Left lung (tissue), 10 donors: ENCODE results near the gene DNASE1L3. TPM values are rescaled to one million over a fixed set of nuclear protein-coding genes. Genes with fewer than 3 reads are reported as not detected.

Source experiments
- ATAC-seq: fragments of 200-7000 bp; cut with Tn5 transposase; one replicate; pipeline ENCODE4 v1.9.1; 2020; ENCODE audit warnings: moderate library complexity
- DNase-seq, 4 donors: peaks; one replicate each; pipeline ENCODE4 v3.0.0-alpha.2; 2013 to 2020
- H3K27ac ChIP-seq, 2 donors: fragments of 200-600 bp; sonication (generic) in 1 of 2; one replicate each; pipeline versions ENCODE4 v1.5.0 to v1.8.0; 2020 to 2021
- H3K27me3 ChIP-seq, 2 donors: fragments of 200-600 bp; sonication (generic) in 1 of 2; one replicate each; pipeline versions ENCODE4 v1.5.0 to v1.8.0; 2020 to 2021
- H3K36me3 ChIP-seq, 2 donors: fragments of 200-600 bp; sonication (generic) in 1 of 2; one replicate each; pipeline versions ENCODE4 v1.5.0 to v1.8.0; 2020 to 2021
- H3K4me1 ChIP-seq, 2 donors: fragments of 200-600 bp; one replicate each; pipeline ENCODE4 v1.8.0; 2021
- H3K4me3 ChIP-seq, 2 donors: fragments of 200-600 bp; sonication (generic) in 1 of 2; one replicate each; pipeline versions ENCODE4 v1.5.0 to v1.8.0; 2020 to 2021; ENCODE audit warnings: mild to moderate bottlenecking in 1 of 2
- H3K9me3 ChIP-seq, 2 donors: fragments of 200-600 bp; sonication (generic) in 1 of 2; one replicate each; pipeline versions ENCODE4 v1.5.0 to v1.8.0; 2020 to 2021
- intact Hi-C, 2 donors: fragments of 100-400 bp; cut with DNase I; formaldehyde crosslinking; loops; one replicate each; pipeline versions ENCODE4 v1.11.2 to v1.14.2; 2022
- polyA plus RNA-seq, 6 donors: library from polyadenylated mRNA; unstranded; fragments of 120-200 nt; gene quantifications; one replicate each; pipeline ENCODE4 v1.2.1, GENCODE V29; 2013; ENCODE audit not compliant: insufficient read length in 6 of 6
- total RNA-seq, 2 donors: library from RNA; stranded (reverse); fragmentation: NEBNext Ultra II Directional; extraction: Animal tissue kit (Norgen Biotek cat#: 25700); gene quantifications; one replicate each; pipeline ENCODE4 v1.2.1, GENCODE V29; 2021
- TF ChIP-seq, protein P1 (sequence below), 2 donors: fragments of 200-600 bp; sonication (generic) in 1 of 2; IDR thresholded peaks; one replicate each; pipeline versions ENCODE4 v1.5.0 to v1.8.0; 2021; ENCODE audit warnings: antibody characterized with exemption in 2 of 2
- donor health status: DM: no; HTN: yes; CAD: no.
- donor health status: DM: no; HTN: no; CAD: no.

Gene DNASE1L3
- total and polyA plus RNA-seq, 8 donors = 1.00 to 3.0 (median 1.8) TPM

DNA sequence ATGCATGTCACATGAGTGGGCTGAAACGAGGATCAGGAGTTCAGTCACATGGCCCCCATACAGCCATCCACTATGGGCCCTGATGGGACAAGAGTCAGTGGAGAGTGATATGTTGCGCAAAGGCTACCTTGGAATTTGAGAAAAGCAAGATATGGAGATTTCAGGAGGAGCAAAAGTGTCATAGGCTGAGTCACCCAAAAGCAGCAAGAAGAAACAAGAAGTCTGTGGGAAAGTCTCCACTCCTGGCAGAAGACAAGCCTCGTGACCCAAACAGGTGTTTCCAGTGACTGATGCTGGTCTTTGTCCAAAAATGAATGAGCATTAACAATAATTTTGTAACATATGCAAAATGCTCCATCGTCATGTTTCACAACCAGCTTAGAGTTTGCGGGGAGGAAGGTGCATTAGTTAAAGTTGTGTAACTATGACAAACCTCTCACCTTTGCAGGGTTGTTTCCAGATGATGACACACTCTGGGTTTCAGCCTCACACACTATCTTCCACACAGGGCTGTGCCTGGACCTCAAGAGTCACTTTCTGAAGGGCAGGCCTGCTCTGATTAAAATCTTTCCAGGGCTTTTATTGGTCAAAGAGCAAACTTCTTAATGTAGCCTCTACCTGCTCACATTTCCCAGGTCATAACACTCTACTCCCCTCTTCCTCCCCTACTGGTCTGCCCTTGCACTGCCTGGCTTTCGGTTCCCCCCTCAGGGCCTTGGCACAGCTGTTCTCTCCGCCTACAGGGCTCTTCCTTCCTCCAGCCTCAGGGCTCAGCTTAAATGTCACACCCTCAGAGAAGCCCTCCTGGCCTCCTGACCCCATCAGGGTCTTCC is 3.9 kb upstream of the DNASE1L3 start:
- Histone ChIP-seq H3K4me1 (peaks cover 0 to 25% of the 10 kb centered on the region in 2 donors), H3K9me3 (no peaks in the 10 kb centered on the region), H3K36me3 (no peaks in the 10 kb centered on the region), H3K4me3 (no peak overlapping the region), H3K27me3 (no peaks in the 10 kb centered on the region), H3K27ac (no peak overlapping the region)
- DNase-seq (no peak), ATAC-seq (peak; percentile 54)
- TF ChIP-seq, protein P1, sequence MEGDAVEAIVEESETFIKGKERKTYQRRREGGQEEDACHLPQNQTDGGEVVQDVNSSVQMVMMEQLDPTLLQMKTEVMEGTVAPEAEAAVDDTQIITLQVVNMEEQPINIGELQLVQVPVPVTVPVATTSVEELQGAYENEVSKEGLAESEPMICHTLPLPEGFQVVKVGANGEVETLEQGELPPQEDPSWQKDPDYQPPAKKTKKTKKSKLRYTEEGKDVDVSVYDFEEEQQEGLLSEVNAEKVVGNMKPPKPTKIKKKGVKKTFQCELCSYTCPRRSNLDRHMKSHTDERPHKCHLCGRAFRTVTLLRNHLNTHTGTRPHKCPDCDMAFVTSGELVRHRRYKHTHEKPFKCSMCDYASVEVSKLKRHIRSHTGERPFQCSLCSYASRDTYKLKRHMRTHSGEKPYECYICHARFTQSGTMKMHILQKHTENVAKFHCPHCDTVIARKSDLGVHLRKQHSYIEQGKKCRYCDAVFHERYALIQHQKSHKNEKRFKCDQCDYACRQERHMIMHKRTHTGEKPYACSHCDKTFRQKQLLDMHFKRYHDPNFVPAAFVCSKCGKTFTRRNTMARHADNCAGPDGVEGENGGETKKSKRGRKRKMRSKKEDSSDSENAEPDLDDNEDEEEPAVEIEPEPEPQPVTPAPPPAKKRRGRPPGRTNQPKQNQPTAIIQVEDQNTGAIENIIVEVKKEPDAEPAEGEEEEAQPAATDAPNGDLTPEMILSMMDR (IDR thresholded peaks at IDR 0.05) = no peak
- intact Hi-C loops = no loop called here

DNA sequence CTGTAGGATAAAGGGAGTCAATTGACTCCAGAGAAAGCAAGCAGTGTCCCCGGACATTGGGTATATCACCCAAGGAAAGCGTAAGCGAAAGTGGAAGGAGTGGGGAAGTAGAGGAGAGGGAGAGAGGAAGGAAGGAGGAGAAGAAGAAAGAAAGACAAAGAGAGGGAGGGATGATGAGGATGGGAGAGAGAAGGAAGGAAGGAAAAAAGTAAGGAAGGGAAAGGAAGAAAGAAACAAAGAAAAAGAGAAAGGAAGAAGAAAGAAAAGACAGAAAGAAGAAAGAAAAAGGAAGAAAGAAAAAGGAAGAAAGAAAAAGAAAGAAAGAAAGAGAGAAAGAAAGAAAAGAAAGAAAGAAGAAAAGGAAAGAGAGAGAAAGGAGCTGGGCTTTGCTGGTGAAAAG is 839 bp downstream of the DNASE1L3 start:
- Histone ChIP-seq H3K4me3 (no peak overlapping the region), H3K36me3 (no peaks in the 10 kb centered on the region), H3K27ac (no peak overlapping the region), H3K4me1 (peaks cover 0 to 5% of the 10 kb centered on the region in 2 donors), H3K27me3 (no peaks in the 10 kb centered on the region), H3K9me3 (no peaks in the 10 kb centered on the region)
- intact Hi-C loops = no loop called here
- TF ChIP-seq, protein P1 (IDR thresholded peaks at IDR 0.05) = no peak
- no peak for DNase-seq
- no peak for ATAC-seq

DNA sequence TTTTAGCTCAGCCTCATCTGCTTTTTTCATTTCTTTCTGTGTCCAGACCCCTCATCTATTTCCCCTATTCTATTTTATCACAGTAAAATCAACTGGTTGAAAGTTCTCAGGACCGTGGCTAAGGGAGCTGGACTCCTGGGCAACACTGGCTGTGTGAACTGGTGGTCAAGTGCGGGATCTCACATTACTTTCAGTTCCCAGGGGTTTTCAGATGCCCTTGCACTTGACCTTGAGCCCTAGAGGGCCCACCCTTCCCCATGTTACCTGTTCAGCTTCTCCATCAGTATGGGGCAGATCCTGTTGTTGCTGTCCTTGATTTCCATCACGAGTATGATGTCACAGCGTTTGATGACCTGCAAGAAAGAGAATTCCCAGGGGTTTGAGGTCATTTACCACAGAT is 2.8 kb downstream of the DNASE1L3 start:
- no peak for DNase-seq
- H3K27me3 ChIP-seq = no peaks in the 10 kb centered on the region
- H3K9me3 ChIP-seq = no peaks in the 10 kb centered on the region
- no peak for ATAC-seq
- TF ChIP-seq, protein P1 (IDR thresholded peaks at IDR 0.05) = no peak
- H3K27ac ChIP-seq = no peak overlapping the region
- H3K4me3 ChIP-seq = no peak overlapping the region
- no peaks in the 10 kb centered on the region for H3K4me1 ChIP-seq
- intact Hi-C loops = no loop called here
- H3K36me3 ChIP-seq = no peaks in the 10 kb centered on the region

DNA sequence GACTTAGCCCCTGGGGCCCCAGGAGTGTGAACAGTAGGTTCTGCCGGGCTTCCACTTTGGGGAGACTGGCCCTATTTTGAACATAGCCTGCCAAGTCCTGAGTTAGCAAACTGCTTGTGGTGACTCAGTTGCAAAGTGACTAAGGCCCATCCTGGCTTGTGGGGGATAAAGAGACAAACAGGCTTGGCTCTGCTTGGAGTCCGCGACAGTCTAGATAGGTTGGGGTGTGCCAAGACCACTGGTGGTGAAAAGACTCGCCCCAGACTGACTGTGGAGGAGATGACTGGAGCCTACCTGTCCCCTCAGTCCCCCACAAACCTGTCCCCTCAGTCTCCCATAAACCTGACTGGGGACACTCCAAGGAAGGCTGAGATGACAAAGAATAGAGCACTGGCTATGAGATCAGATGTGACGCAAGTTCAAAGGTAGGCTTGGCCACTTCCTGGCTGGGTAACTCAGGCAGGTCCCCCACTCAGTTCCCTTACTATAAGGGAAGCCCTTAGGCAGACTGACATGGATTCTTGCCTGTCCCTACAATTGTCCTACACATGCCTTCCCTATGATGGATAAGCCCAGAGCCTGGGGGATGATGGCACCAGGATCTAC is 4.3 kb downstream of the DNASE1L3 start:
- Histone ChIP-seq H3K27ac (no peak overlapping the region), H3K27me3 (no peaks in the 10 kb centered on the region), H3K9me3 (no peaks in the 10 kb centered on the region), H3K4me3 (no peak overlapping the region), H3K4me1 (no peaks in the 10 kb centered on the region), H3K36me3 (no peaks in the 10 kb centered on the region)
- intact Hi-C loops = no loop called here
- TF ChIP-seq, protein P1 (IDR thresholded peaks at IDR 0.05) = no peak
- DNase-seq = no peak
- ATAC-seq = no peak

DNA sequence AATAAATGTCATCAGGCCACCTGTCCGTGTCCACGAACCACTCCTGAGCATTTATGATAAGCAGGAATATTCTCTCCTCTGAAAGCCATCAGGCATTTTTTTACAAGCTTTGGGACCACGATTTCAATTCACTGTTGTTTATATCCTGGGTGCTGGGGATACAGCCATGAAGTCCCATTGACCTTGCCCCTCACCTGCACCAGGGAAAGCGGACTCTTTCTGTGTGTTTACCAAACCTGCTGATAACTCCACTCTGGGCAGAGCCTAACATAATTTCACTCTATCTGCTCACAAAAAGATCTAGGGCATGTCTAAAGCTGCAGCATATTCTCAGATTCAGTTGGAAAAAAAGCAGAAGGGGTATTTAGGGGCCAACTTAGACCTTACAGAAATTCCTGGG is 4.8 kb downstream of the DNASE1L3 start:
- intact Hi-C loops = no loop called here
- no peaks in the 10 kb centered on the region for H3K9me3 ChIP-seq
- TF ChIP-seq, protein P1 (IDR thresholded peaks at IDR 0.05) = no peak
- no peak for DNase-seq
- no peaks in the 10 kb centered on the region for H3K4me1 ChIP-seq
- no peak overlapping the region for H3K4me3 ChIP-seq
- no peak for ATAC-seq
- H3K36me3 ChIP-seq = no peaks in the 10 kb centered on the region
- H3K27me3 ChIP-seq = no peaks in the 10 kb centered on the region
- H3K27ac ChIP-seq = no peak overlapping the region
